GM23338 (cell line): ENCODE results near the gene SMIM14. TPM values are rescaled to one million over a fixed set of nuclear protein-coding genes. Genes with fewer than 3 reads are reported as not detected.

Experiments
- ATAC-seq: fragments of 200-7000 bp; cut with Tn5 transposase; 3 replicates; pipeline ENCODE4 v1.9.1; 2020
- DNase-seq: peaks from one replicate; pipeline ENCODE4 v3.0.0-alpha.2; 2015; ENCODE audit warnings: low spot score
- H2AFZ ChIP-seq: fragments of 200-600 bp; sonication (generic); 2 replicates; pipeline ENCODE4 v1.8.0; 2016; ENCODE audit warnings: antibody characterized with exemption, mild to moderate bottlenecking, moderate library complexity
- H3F3A ChIP-seq: fragments of 200-600 bp; sonication (generic); replicated peaks from 2 replicates; pipeline ENCODE4 v1.8.0; 2017; ENCODE audit warnings: antibody characterized with exemption, mixed run types, low read depth
- H3K27ac ChIP-seq: fragments of 200-600 bp; sonication (generic); 2 replicates; pipeline ENCODE4 v1.6.1; 2016; ENCODE audit warnings: low read depth
- H3K27me3 ChIP-seq: fragments of 200-600 bp; sonication (generic); 2 replicates; pipeline ENCODE4 v1.8.0; 2016; ENCODE audit warnings: mild to moderate bottlenecking, mixed run types, moderate library complexity; ENCODE audit not compliant: insufficient read depth
- H3K36me3 ChIP-seq: fragments of 200-600 bp; sonication (generic); 2 replicates; pipeline ENCODE4 v1.8.0; 2016; ENCODE audit warnings: mild to moderate bottlenecking; ENCODE audit not compliant: insufficient read depth
- H3K4me1 ChIP-seq: fragments of 200-600 bp; sonication (generic); 2 replicates; pipeline ENCODE4 v1.8.0; 2016; ENCODE audit warnings: mild to moderate bottlenecking, moderate library complexity; ENCODE audit not compliant: insufficient read depth
- H3K4me2 ChIP-seq: fragments of 200-600 bp; sonication (generic); 2 replicates; pipeline ENCODE4 v1.7.1; 2017; ENCODE audit warnings: mixed run types
- H3K4me3 ChIP-seq: fragments of 200-600 bp; sonication (generic); 2 replicates; pipeline ENCODE4 v1.6.1; 2016; ENCODE audit warnings: mixed run types
- H3K79me2 ChIP-seq: fragments of 200-600 bp; sonication (generic); replicated peaks from 2 replicates; pipeline ENCODE4 v1.8.0; 2017; ENCODE audit warnings: mild to moderate bottlenecking; ENCODE audit not compliant: insufficient read depth
- H3K9me2 ChIP-seq: fragments of 200-600 bp; sonication (generic); 2 replicates; pipeline ENCODE4 v1.8.0; 2017; ENCODE audit not compliant: insufficient read depth
- H4K20me1 ChIP-seq: fragments of 200-600 bp; sonication (generic); replicated peaks from 2 replicates; pipeline ENCODE4 v1.8.0; 2017; ENCODE audit warnings: mild to moderate bottlenecking; ENCODE audit not compliant: insufficient read depth
- H3K27ac Mint-ChIP-seq: 2 replicates; pipeline ENCODE4 v1.8.0; 2020; ENCODE audit warnings: inconsistent platforms, mild to moderate bottlenecking, moderate library complexity, mixed read lengths
- H3K27me3 Mint-ChIP-seq: 3 replicates; pipeline ENCODE4 v1.8.0; 2022; ENCODE audit warnings: low read depth, mild to moderate bottlenecking, moderate library complexity, mixed read lengths, inconsistent platforms; ENCODE audit not compliant: insufficient read depth, poor library complexity
- H3K36me3 Mint-ChIP-seq: 3 replicates; pipeline ENCODE4 v1.8.0; 2021; ENCODE audit warnings: low read depth, mild to moderate bottlenecking, inconsistent platforms, moderate library complexity, mixed read lengths
- H3K4me1 Mint-ChIP-seq: 3 replicates; pipeline ENCODE4 v1.8.0; 2020; ENCODE audit warnings: mild to moderate bottlenecking, inconsistent platforms, mixed read lengths
- H3K4me3 Mint-ChIP-seq: 3 replicates; pipeline ENCODE4 v1.8.0; 2021; ENCODE audit warnings: moderate library complexity, mild to moderate bottlenecking, inconsistent platforms, mixed read lengths
- H3K9me3 Mint-ChIP-seq: 3 replicates; pipeline ENCODE4 v1.8.0; 2020; ENCODE audit warnings: moderate library complexity, mild to moderate bottlenecking, inconsistent platforms, mixed read lengths
- JUNB ChIP-seq: IDR thresholded peaks from one replicate; pipeline ENCODE4 v1.6.1; 2016; ENCODE audit warnings: antibody characterized with exemption; ENCODE audit not compliant: unreplicated experiment
- NANOG ChIP-seq: IDR thresholded peaks from 2 replicates; pipeline ENCODE4 v1.6.1; 2016; ENCODE audit warnings: antibody characterized with exemption, borderline replicate concordance
- STAT1 ChIP-seq: IDR thresholded peaks from one replicate; pipeline ENCODE4 v1.6.1; 2016; ENCODE audit warnings: antibody characterized with exemption; ENCODE audit not compliant: unreplicated experiment
- polyA plus RNA-seq: library from polyadenylated mRNA; unstranded; fragments of >200 nt; fragmentation: Nextera tagmentation; extraction: Ambion mirVana; gene quantifications from 2 replicates; pipeline ENCODE4 v1.2.1, GENCODE V29; 2016
- total RNA-seq: library from RNA; depleted of rRNA; stranded (reverse); fragments of >200 nt; shearing (Covaris generic); gene quantifications from 2 replicates; pipeline ENCODE4 v1.2.3, GENCODE V29; 2014
- TF ChIP-seq, protein P1 (sequence below): fragments of 250-450 bp; sonication (Bioruptor Pico); IDR thresholded peaks from 2 replicates; pipeline ENCODE4 v1.5.0; 2020; ENCODE audit warnings: mild to moderate bottlenecking, moderate library complexity
- TF ChIP-seq, protein P2 (sequence below), 2 experiments: fragments of 200-600 bp in 1 of 2; sonication (generic) in 1 of 2; conservative IDR thresholded peaks; 2 replicates each; pipeline versions ENCODE4 v1.5.1 to v1.6.1; 2016 to 2017; ENCODE audit warnings: antibody characterized with exemption in 2 of 2, low read depth in 2 of 2, mild to moderate bottlenecking in 2 of 2, moderate library complexity in 1 of 2
- TF ChIP-seq, protein P3 (sequence below): IDR thresholded peaks from one replicate; pipeline ENCODE4 v1.6.1; 2018; ENCODE audit warnings: antibody characterized with exemption; ENCODE audit not compliant: unreplicated experiment

SMIM14 gene
- total and polyA plus RNA-seq, 2 experiments from 2014 or later = 29.0 to 52.6 TPM

DNA sequence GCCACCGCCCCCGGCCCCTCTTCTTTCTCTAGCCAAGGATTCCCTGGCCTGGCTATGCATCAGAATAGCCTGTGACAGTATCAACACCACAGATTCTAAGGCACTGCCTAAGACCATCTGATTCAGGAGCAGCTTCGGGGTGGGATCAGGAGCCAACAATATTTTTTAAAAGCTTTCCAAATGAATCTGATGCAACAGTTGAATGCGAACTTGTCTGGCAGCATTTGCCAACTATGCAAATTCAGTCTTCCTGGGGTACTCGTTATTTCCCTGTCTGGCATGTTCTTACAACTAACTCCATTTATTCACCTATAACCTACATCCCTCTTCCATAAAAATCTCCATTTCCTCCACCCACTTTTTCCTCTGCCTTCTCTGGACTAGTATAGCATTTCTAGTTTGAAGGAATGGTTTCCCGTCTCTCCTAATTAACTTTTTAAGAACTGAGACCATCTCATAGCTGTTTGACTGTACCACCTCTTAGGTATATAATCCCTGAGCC, 75.3 kb downstream of the SMIM14 start:
- peaks cover 10% of the 10 kb centered on the region; the same call in 1 of the 2 replicates for H3K36me3 ChIP-seq
- no peaks in the 10 kb centered on the region for H3F3A ChIP-seq
- no peak overlapping the region for H3K4me2 ChIP-seq
- H2AFZ ChIP-seq = no peak overlapping the region
- H3K4me1 ChIP-seq = peaks cover 9% of the 10 kb centered on the region; the same call in 1 of the 2 replicates
- H3K79me2 ChIP-seq = no peaks in the 10 kb centered on the region
- DNase-seq (no peak), ATAC-seq (peak; percentile 54; the same call in 2 of the 3 replicates)
- no peaks in the 10 kb centered on the region for H3K27me3 ChIP-seq
- H3K4me3 Mint-ChIP-seq = no peak overlapping the region
- TF ChIP-seq, protein P1, sequence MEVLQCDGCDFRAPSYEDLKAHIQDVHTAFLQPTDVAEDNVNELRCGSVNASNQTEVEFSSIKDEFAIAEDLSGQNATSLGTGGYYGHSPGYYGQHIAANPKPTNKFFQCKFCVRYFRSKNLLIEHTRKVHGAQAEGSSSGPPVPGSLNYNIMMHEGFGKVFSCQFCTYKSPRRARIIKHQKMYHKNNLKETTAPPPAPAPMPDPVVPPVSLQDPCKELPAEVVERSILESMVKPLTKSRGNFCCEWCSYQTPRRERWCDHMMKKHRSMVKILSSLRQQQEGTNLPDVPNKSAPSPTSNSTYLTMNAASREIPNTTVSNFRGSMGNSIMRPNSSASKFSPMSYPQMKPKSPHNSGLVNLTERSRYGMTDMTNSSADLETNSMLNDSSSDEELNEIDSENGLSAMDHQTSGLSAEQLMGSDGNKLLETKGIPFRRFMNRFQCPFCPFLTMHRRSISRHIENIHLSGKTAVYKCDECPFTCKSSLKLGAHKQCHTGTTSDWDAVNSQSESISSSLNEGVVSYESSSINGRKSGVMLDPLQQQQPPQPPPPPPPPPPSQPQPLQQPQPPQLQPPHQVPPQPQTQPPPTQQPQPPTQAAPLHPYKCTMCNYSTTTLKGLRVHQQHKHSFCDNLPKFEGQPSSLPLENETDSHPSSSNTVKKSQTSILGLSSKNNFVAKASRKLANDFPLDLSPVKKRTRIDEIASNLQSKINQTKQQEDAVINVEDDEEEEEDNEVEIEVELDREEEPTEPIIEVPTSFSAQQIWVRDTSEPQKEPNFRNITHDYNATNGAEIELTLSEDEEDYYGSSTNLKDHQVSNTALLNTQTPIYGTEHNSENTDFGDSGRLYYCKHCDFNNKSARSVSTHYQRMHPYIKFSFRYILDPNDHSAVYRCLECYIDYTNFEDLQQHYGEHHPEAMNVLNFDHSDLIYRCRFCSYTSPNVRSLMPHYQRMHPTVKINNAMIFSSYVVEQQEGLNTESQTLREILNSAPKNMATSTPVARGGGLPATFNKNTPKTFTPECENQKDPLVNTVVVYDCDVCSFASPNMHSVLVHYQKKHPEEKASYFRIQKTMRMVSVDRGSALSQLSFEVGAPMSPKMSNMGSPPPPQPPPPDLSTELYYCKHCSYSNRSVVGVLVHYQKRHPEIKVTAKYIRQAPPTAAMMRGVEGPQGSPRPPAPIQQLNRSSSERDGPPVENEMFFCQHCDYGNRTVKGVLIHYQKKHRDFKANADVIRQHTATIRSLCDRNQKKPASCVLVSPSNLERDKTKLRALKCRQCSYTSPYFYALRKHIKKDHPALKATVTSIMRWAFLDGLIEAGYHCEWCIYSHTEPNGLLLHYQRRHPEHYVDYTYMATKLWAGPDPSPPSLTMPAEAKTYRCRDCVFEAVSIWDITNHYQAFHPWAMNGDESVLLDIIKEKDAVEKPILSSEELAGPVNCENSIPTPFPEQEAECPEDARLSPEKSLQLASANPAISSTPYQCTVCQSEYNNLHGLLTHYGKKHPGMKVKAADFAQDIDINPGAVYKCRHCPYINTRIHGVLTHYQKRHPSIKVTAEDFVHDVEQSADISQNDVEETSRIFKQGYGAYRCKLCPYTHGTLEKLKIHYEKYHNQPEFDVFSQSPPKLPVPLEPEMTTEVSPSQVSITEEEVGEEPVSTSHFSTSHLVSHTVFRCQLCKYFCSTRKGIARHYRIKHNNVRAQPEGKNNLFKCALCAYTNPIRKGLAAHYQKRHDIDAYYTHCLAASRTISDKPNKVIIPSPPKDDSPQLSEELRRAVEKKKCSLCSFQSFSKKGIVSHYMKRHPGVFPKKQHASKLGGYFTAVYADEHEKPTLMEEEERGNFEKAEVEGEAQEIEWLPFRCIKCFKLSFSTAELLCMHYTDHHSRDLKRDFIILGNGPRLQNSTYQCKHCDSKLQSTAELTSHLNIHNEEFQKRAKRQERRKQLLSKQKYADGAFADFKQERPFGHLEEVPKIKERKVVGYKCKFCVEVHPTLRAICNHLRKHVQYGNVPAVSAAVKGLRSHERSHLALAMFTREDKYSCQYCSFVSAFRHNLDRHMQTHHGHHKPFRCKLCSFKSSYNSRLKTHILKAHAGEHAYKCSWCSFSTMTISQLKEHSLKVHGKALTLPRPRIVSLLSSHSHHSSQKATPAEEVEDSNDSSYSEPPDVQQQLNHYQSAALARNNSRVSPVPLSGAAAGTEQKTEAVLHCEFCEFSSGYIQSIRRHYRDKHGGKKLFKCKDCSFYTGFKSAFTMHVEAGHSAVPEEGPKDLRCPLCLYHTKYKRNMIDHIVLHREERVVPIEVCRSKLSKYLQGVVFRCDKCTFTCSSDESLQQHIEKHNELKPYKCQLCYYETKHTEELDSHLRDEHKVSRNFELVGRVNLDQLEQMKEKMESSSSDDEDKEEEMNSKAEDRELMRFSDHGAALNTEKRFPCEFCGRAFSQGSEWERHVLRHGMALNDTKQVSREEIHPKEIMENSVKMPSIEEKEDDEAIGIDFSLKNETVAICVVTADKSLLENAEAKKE (CRISPR knock-in tag) = no peak
- TF ChIP-seq, protein P2, sequence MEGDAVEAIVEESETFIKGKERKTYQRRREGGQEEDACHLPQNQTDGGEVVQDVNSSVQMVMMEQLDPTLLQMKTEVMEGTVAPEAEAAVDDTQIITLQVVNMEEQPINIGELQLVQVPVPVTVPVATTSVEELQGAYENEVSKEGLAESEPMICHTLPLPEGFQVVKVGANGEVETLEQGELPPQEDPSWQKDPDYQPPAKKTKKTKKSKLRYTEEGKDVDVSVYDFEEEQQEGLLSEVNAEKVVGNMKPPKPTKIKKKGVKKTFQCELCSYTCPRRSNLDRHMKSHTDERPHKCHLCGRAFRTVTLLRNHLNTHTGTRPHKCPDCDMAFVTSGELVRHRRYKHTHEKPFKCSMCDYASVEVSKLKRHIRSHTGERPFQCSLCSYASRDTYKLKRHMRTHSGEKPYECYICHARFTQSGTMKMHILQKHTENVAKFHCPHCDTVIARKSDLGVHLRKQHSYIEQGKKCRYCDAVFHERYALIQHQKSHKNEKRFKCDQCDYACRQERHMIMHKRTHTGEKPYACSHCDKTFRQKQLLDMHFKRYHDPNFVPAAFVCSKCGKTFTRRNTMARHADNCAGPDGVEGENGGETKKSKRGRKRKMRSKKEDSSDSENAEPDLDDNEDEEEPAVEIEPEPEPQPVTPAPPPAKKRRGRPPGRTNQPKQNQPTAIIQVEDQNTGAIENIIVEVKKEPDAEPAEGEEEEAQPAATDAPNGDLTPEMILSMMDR (conservative IDR thresholded peaks at IDR 0.05; ENCODE audit: low read depth in 2 of 2) = no peak
- no peak for TF ChIP-seq JUNB
- TF ChIP-seq STAT1 = no peak
- TF ChIP-seq NANOG = no peak
- TF ChIP-seq, protein P3, sequence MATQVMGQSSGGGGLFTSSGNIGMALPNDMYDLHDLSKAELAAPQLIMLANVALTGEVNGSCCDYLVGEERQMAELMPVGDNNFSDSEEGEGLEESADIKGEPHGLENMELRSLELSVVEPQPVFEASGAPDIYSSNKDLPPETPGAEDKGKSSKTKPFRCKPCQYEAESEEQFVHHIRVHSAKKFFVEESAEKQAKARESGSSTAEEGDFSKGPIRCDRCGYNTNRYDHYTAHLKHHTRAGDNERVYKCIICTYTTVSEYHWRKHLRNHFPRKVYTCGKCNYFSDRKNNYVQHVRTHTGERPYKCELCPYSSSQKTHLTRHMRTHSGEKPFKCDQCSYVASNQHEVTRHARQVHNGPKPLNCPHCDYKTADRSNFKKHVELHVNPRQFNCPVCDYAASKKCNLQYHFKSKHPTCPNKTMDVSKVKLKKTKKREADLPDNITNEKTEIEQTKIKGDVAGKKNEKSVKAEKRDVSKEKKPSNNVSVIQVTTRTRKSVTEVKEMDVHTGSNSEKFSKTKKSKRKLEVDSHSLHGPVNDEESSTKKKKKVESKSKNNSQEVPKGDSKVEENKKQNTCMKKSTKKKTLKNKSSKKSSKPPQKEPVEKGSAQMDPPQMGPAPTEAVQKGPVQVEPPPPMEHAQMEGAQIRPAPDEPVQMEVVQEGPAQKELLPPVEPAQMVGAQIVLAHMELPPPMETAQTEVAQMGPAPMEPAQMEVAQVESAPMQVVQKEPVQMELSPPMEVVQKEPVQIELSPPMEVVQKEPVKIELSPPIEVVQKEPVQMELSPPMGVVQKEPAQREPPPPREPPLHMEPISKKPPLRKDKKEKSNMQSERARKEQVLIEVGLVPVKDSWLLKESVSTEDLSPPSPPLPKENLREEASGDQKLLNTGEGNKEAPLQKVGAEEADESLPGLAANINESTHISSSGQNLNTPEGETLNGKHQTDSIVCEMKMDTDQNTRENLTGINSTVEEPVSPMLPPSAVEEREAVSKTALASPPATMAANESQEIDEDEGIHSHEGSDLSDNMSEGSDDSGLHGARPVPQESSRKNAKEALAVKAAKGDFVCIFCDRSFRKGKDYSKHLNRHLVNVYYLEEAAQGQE = no peak
- H3K27ac ChIP-seq = peak overlapping the region; percentile 53; the same call in 1 of the 2 replicates
- H3K9me2 ChIP-seq = no peaks in the 10 kb centered on the region
- peaks cover 3% of the 10 kb centered on the region for H3K27me3 Mint-ChIP-seq
- H3K4me3 ChIP-seq = no peak overlapping the region
- H3K27ac Mint-ChIP-seq = peak overlapping the region; percentile 42
- H4K20me1 ChIP-seq = no peaks in the 10 kb centered on the region
- H3K4me1 Mint-ChIP-seq = peaks cover 7% of the 10 kb centered on the region; the same call in 2 of the 3 replicates
- peaks cover 23% of the 10 kb centered on the region for H3K36me3 Mint-ChIP-seq
- peaks cover 14% of the 10 kb centered on the region for H3K9me3 Mint-ChIP-seq
